Fibroblast of lung (primary cell): ENCODE results near the gene ZCCHC4. TPM values are rescaled to one million over a fixed set of nuclear protein-coding genes. Genes with fewer than 3 reads are reported as not detected.
"Not testable (repeated sequence)": the region's sequence is repeated elsewhere in the genome, so short reads cannot be mapped to it uniquely, and the experiment has no call there.

Experiments
- DNase-seq, 2 donors: peaks; one replicate each; pipeline versions ENCODE4 v3.0.0 to v3.0.0-alpha.2; 2010; ENCODE audit warnings: low read depth in 2 of 2
- H2AFZ ChIP-seq: 2 replicates; pipeline ENCODE4 v1.5.1; 2012; ENCODE audit warnings: low read length, control low read depth, inconsistent platforms
- H3K27ac ChIP-seq: 2 replicates; pipeline ENCODE4 v1.5.1; 2011; ENCODE audit warnings: low read length, control low read depth; ENCODE audit not compliant: insufficient read depth
- H3K27me3 ChIP-seq: 2 replicates; pipeline ENCODE4 v1.5.1; 2011; ENCODE audit warnings: mild to moderate bottlenecking, low read length; ENCODE audit not compliant: control insufficient read depth, insufficient read depth
- H3K36me3 ChIP-seq: 2 replicates; pipeline ENCODE4 v1.5.1; 2011; ENCODE audit warnings: low read length; ENCODE audit not compliant: control insufficient read depth, insufficient read depth
- H3K4me1 ChIP-seq: 2 replicates; pipeline ENCODE4 v1.5.1; 2011; ENCODE audit warnings: low read length; ENCODE audit not compliant: control insufficient read depth, insufficient read depth; ENCODE audit errors: extremely low read depth
- H3K4me2 ChIP-seq: 2 replicates; pipeline ENCODE4 v1.5.1; 2011; ENCODE audit warnings: low read length, control low read depth; ENCODE audit not compliant: insufficient read depth; ENCODE audit errors: extremely low read depth
- H3K4me3 ChIP-seq, 4 experiments: fragments of 200-600 bp in 1 of 4; sonication (generic) in 1 of 4; replicated peaks in 1 of 4; 2 replicates each; pipeline ENCODE4 v1.5.1; 2011 to 2016; ENCODE audit warnings: low read length in 4 of 4, low read depth in 3 of 4, mild to moderate bottlenecking in 3 of 4, control low read depth in 2 of 4, inconsistent platforms in 1 of 4, mixed read lengths in 1 of 4; ENCODE audit not compliant: insufficient read depth in 1 of 4; ENCODE audit errors: control extremely low read depth in 1 of 4
- H3K79me2 ChIP-seq: 2 replicates; pipeline ENCODE4 v1.5.1; 2012; ENCODE audit warnings: mild to moderate bottlenecking, low read length, inconsistent platforms; ENCODE audit not compliant: control insufficient read depth, insufficient read depth
- H3K9ac ChIP-seq: 2 replicates; pipeline ENCODE4 v1.5.1; 2011; ENCODE audit warnings: mild to moderate bottlenecking, low read length, control low read depth; ENCODE audit not compliant: insufficient read depth
- H3K9me3 ChIP-seq: 2 replicates; pipeline ENCODE4 v1.5.1; 2012; ENCODE audit warnings: low read depth, low read length; ENCODE audit not compliant: control insufficient read depth, insufficient read depth
- H4K20me1 ChIP-seq: 2 replicates; pipeline ENCODE4 v1.5.1; 2011; ENCODE audit warnings: low read length; ENCODE audit not compliant: control insufficient read depth, insufficient read depth; ENCODE audit errors: extremely low read depth
- CTCF ChIP-seq, 2 donors: IDR thresholded peaks in 1 of 2; conservative IDR thresholded peaks in 1 of 2; 1 replicate in 1 of 2; 2 replicates in 1 of 2; pipeline ENCODE4 v1.5.1; 2011 to 2012; ENCODE audit warnings: low read length in 2 of 2, control low read depth in 1 of 2, inconsistent platforms in 1 of 2, low read depth in 1 of 2, mild to moderate bottlenecking in 1 of 2
- EZH2 ChIP-seq: IDR thresholded peaks from 2 replicates; pipeline ENCODE4 v1.5.1; 2012; ENCODE audit warnings: low read length, control low read depth, mild to moderate bottlenecking; ENCODE audit errors: missing control alignments
- polyA plus RNA-seq, 2 donors: library from polyadenylated mRNA; depleted of rRNA in 1 of 2; stranded (reverse) in 1 of 2; unstranded in 1 of 2; fragments of >200 nt; gene quantifications; 2 replicates each; pipeline ENCODE4 v1.2.1, GENCODE V29; 2011 to 2012; ENCODE audit warnings: missing spikeins in 1 of 2
- total RNA-seq: library from RNA; depleted of rRNA; stranded (reverse); fragments of >200 nt; gene quantifications from 2 replicates; pipeline ENCODE4 v1.2.1, GENCODE V29; 2014

Gene ZCCHC4
- total and polyA plus RNA-seq, 2 donors (not counting 1 experiment from before 2014, with no cell fraction given) = 15.5 to 15.6 TPM

DNA sequence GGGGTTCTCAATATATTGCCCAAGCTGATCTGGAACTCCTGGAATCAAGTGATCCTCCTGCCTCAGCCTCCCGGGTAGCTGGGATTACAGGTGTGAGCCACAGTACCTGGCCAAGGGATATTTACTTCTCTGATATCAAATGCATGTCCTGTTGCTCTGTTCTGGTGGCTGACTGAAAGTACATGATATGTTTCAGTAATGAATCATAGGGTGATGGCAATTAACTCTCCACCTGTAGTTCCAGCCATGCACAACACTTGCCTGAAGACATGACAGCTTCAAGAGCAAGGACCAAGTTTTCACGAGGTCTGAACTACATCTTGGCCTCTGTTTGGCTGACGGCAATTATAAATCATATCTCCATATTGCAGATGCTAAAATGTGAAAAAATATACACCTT is 9.1 kb downstream of the ZCCHC4 start:
- Histone ChIP-seq H4K20me1 (no peaks in the 10 kb centered on the region), H3K36me3 (no peaks in the 10 kb centered on the region), H3K27me3 (no peaks in the 10 kb centered on the region), H3K4me3 (no peak overlapping the region), H3K9me3 (no peaks in the 10 kb centered on the region), H3K9ac (no peak overlapping the region), H2AFZ (no peak overlapping the region), H3K4me2 (no peak overlapping the region), H3K4me1 (peaks cover 10% of the 10 kb centered on the region), H3K27ac (no peak overlapping the region), H3K79me2 (no peaks in the 10 kb centered on the region)
- TF ChIP-seq EZH2 (no peak), CTCF (conservative IDR thresholded peaks at IDR 0.05 in 1 of 2, IDR thresholded peaks at IDR 0.05 in 1 of 2; ENCODE audit: low read depth in 1 of 2, low read length in 2 of 2) (no peak)
- no peak for DNase-seq

DNA sequence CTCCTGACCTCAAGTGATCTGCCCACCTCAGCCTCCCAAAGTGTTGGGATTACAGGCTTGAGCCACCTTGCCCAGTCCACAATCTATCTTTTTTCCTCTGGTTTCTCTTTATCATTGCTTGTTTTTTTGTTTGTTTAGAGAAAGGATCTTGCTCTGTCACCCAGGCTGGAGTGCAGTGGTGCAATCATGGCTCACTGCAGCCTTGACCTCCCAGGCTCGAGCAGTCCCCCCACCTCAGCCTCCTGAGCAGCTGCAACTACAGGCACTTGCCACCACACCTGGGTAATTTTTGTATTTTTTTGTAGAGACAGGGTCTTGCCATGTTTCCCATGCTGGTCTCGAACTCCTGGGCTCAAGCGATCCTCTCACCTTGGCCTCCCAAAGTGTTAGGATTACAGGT is 15.9 kb downstream of the ZCCHC4 start:
- H3K4me1 ChIP-seq, DNase-seq, H3K79me2 ChIP-seq, H3K4me2 ChIP-seq, H3K9ac ChIP-seq, H3K9me3 ChIP-seq, H3K36me3 ChIP-seq, H2AFZ ChIP-seq, H3K27me3 ChIP-seq, H4K20me1 ChIP-seq, H3K27ac ChIP-seq, H3K4me3 ChIP-seq: not testable (repeated sequence)

DNA sequence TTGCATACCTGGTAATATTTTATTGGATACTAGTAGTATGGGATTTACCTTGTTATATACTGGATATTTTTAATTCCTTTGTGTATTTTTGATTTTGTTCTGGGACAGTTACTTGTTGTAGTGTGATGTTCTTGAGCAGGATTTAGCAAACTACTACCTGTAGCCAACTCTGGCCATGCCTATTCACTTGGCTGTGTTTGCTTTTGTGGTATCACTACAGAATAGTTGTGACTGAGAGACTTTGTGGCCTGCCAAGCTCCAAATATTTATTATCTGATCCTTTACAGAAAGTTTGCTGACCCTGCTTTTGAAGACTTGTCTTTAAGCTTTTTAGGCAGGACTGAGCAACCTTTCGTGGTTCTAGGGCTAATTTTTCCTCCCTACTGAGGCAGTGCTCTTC is 17.8 kb downstream of the ZCCHC4 start:
- Histone ChIP-seq H3K9me3 (no peaks in the 10 kb centered on the region), H4K20me1 (no peaks in the 10 kb centered on the region), H3K4me2 (no peak overlapping the region), H2AFZ (no peak overlapping the region), H3K36me3 (no peaks in the 10 kb centered on the region), H3K79me2 (no peaks in the 10 kb centered on the region), H3K27ac (no peak overlapping the region), H3K4me1 (no peaks in the 10 kb centered on the region), H3K4me3 (no peak overlapping the region), H3K9ac (no peak overlapping the region), H3K27me3 (no peaks in the 10 kb centered on the region)
- TF ChIP-seq EZH2 (no peak), CTCF (conservative IDR thresholded peaks at IDR 0.05 in 1 of 2, IDR thresholded peaks at IDR 0.05 in 1 of 2; ENCODE audit: low read depth in 1 of 2, low read length in 2 of 2) (no peak)
- DNase-seq = no peak
